Measurements from ENCODE around the gene BRI3BP. TPM values are rescaled to one million over a fixed set of nuclear protein-coding genes. Genes with fewer than 3 reads are reported as not detected.

The BRI3BP gene
- total and polyA plus RNA-seq, 12 donors, result 1.1 to 6.2 (median 4.7) TPM

- no peak overlapping the region for H3K4me3 ChIP-seq
- WGBS, 4 donors, result 90 to 98% (median 94%) methylated on average over 4 to 5 of the region's 5 CpGs
- TF ChIP-seq POLR2A (IDR thresholded peaks at IDR 0.05), result no peak
- TF ChIP-seq, protein P1, sequence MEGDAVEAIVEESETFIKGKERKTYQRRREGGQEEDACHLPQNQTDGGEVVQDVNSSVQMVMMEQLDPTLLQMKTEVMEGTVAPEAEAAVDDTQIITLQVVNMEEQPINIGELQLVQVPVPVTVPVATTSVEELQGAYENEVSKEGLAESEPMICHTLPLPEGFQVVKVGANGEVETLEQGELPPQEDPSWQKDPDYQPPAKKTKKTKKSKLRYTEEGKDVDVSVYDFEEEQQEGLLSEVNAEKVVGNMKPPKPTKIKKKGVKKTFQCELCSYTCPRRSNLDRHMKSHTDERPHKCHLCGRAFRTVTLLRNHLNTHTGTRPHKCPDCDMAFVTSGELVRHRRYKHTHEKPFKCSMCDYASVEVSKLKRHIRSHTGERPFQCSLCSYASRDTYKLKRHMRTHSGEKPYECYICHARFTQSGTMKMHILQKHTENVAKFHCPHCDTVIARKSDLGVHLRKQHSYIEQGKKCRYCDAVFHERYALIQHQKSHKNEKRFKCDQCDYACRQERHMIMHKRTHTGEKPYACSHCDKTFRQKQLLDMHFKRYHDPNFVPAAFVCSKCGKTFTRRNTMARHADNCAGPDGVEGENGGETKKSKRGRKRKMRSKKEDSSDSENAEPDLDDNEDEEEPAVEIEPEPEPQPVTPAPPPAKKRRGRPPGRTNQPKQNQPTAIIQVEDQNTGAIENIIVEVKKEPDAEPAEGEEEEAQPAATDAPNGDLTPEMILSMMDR (IDR thresholded peaks at IDR 0.05), result no peak
Observed at GRCh38 chr12:125014526-125014925, 21.1 kb downstream of the BRI3BP start.

GRCh38 chr12:125015680-125016310 lies 22.4 kb downstream of the BRI3BP start:
- 90 to 92% (median 91%) methylated on average over 24 of the region's 24 CpGs for WGBS, 4 donors
- intact Hi-C loops (cut with DNase I), result no loop called here

More at GRCh38 chr12:125014526-125014925, 21.1 kb downstream of the BRI3BP start:
- intact Hi-C loops (cut with DNase I), result no loop called here
- no peak overlapping the region for H3K27ac ChIP-seq
- H3K9me3 ChIP-seq (replicated peaks in 1 of 3), result no peaks in the 10 kb centered on the region
- no peak for DNase-seq
- no peaks in the 10 kb centered on the region for H3K4me1 ChIP-seq (replicated peaks in 1 of 2)
- no peaks in the 10 kb centered on the region for H3K36me3 ChIP-seq (replicated peaks in 1 of 2)
- no peaks in the 10 kb centered on the region for H3K27me3 ChIP-seq

DNA sequence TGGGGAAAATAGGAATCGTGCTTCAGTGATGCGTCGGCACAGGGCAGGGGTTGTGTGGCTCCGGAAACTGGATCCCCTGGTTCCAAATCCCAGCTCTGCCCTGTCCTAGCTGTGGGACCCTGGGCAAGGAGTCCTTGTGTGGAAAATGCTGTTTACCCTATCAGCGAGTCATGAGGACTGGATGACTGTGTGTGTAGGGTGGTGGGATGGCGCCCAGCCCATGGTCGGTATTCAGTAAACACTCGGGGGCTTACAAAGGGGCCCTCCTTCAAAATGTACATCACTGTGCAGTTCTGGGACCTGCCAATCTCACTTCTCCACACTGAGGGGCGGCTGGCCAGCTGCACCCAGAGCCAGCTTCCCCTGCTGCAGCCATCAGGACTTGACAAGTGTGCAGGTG lies 24.4 kb downstream of the BRI3BP start:
- Histone ChIP-seq H3K4me3 (no peak overlapping the region), H3K27ac (no peak overlapping the region), H3K36me3 (replicated peaks in 1 of 2) (no peaks in the 10 kb centered on the region), H3K9me3 (replicated peaks in 1 of 3) (no peaks in the 10 kb centered on the region), H3K4me1 (replicated peaks in 1 of 2) (no peaks in the 10 kb centered on the region), H3K27me3 (no peaks in the 10 kb centered on the region)
- DNase-seq, result no peak
- 96 to 98% (median 96%) methylated on average over 8 to 9 of the region's 9 CpGs for WGBS, 4 donors
- intact Hi-C loops (cut with DNase I), result no loop called here
- TF ChIP-seq, protein P1 (IDR thresholded peaks at IDR 0.05), result no peak
- TF ChIP-seq POLR2A (IDR thresholded peaks at IDR 0.05), result no peak

More at GRCh38 chr12:125015680-125016310, 22.4 kb downstream of the BRI3BP start:
- Histone ChIP-seq H3K27me3 (no peaks in the 10 kb centered on the region), H3K27ac (no peak overlapping the region), H3K4me1 (replicated peaks in 1 of 2) (no peaks in the 10 kb centered on the region), H3K4me3 (no peak overlapping the region), H3K9me3 (replicated peaks in 1 of 3) (no peaks in the 10 kb centered on the region), H3K36me3 (replicated peaks in 1 of 2) (no peaks in the 10 kb centered on the region)
- TF ChIP-seq, protein P1 (IDR thresholded peaks at IDR 0.05), result no peak
- TF ChIP-seq POLR2A (IDR thresholded peaks at IDR 0.05), result no peak
- DNase-seq, result no peak

DNA sequence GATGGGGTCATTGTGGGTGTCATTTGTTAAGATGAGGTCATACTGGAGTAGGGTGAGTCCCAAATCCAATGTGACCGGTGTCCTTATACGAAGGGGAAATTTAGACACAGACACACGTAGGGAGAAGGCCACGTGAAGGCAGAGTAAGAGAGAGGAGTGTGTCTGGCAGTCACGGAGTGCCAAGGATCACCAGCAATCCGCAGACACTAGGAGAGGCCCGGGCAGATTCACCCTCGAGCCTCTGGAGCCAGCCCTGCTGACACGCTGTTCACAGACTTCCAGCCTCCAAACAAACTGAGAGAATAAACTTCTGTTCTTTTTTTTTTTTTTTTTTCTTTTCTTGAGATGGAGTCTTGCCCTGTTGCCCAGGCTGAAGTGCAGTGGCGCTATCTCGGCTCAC lies 24.9 kb downstream of the BRI3BP start:
- no peaks in the 10 kb centered on the region for H3K36me3 ChIP-seq (replicated peaks in 1 of 2)
- no peak for DNase-seq
- 91 to 98% (median 96%) methylated on average over 11 of the region's 11 CpGs for WGBS, 4 donors
- no peak overlapping the region for H3K4me3 ChIP-seq
- TF ChIP-seq, protein P1 (IDR thresholded peaks at IDR 0.05), result no peak
- no peak for TF ChIP-seq POLR2A (IDR thresholded peaks at IDR 0.05)
- H3K4me1 ChIP-seq (replicated peaks in 1 of 2), result no peaks in the 10 kb centered on the region
- H3K27me3 ChIP-seq, result no peaks in the 10 kb centered on the region
- intact Hi-C loops (cut with DNase I), result no loop called here
- no peaks in the 10 kb centered on the region for H3K9me3 ChIP-seq (replicated peaks in 1 of 3)
- H3K27ac ChIP-seq, result no peak overlapping the region
